Neural progenitor cell (in vitro differentiated cells): ENCODE measurements around the gene KTI12. TPM values are rescaled to one million over a fixed set of nuclear protein-coding genes. Genes with fewer than 3 reads are reported as not detected.

Experiments
- DNase-seq: peaks from one replicate; pipeline ENCODE4 v3.0.0-alpha.2; 2016; ENCODE audit warnings: low spot score
- H2AFZ ChIP-seq: fragments of 200-600 bp; sonication (generic); replicated peaks from 2 replicates; pipeline ENCODE4 v1.6.1; 2016; ENCODE audit warnings: antibody characterized with exemption
- H3F3A ChIP-seq: fragments of 200-600 bp; sonication (generic); 2 replicates; pipeline ENCODE4 v1.6.1; 2016; ENCODE audit warnings: antibody characterized with exemption, low read depth
- H3K27ac ChIP-seq: fragments of 200-600 bp; sonication (generic); 2 replicates; pipeline ENCODE4 v1.5.1; 2016; ENCODE audit warnings: mild to moderate bottlenecking
- H3K27me3 ChIP-seq: fragments of 200-600 bp; sonication (generic); 2 replicates; pipeline ENCODE4 v1.6.1; 2016; ENCODE audit warnings: mild to moderate bottlenecking, moderate library complexity
- H3K36me3 ChIP-seq: fragments of 200-600 bp; sonication (generic); 2 replicates; pipeline ENCODE4 v1.5.1; 2016
- H3K4me1 ChIP-seq: fragments of 200-600 bp; sonication (generic); 2 replicates; pipeline ENCODE4 v1.6.1; 2016; ENCODE audit warnings: mixed run types
- H3K4me2 ChIP-seq: fragments of 200-600 bp; sonication (generic); 2 replicates; pipeline ENCODE4 v1.6.1; 2016
- H3K4me3 ChIP-seq: fragments of 200-600 bp; sonication (generic); 2 replicates; pipeline ENCODE4 v1.5.1; 2016
- H3K79me2 ChIP-seq: fragments of 200-600 bp; sonication (generic); 2 replicates; pipeline ENCODE4 v1.6.1; 2016; ENCODE audit warnings: low read depth
- H3K9ac ChIP-seq: fragments of 200-600 bp; sonication (generic); 2 replicates; pipeline ENCODE4 v1.6.1; 2016
- H3K9me3 ChIP-seq: fragments of 200-600 bp; sonication (generic); 2 replicates; pipeline ENCODE4 v1.5.1; 2016; ENCODE audit warnings: low read depth
- H4K20me1 ChIP-seq: fragments of 200-600 bp; sonication (generic); 2 replicates; pipeline ENCODE4 v1.6.1; 2016; ENCODE audit warnings: low read depth
- H3K27ac Mint-ChIP-seq: 3 replicates; pipeline ENCODE4 v1.8.0; 2021; ENCODE audit warnings: mixed read lengths
- H3K27me3 Mint-ChIP-seq: 2 replicates; pipeline ENCODE4 v1.8.0; 2022; ENCODE audit warnings: low read depth, mild to moderate bottlenecking, inconsistent platforms, moderate library complexity, mixed read lengths; ENCODE audit not compliant: insufficient read depth
- H3K36me3 Mint-ChIP-seq: 3 replicates; pipeline ENCODE4 v1.8.0; 2021; ENCODE audit warnings: mixed read lengths
- H3K4me1 Mint-ChIP-seq: 3 replicates; pipeline ENCODE4 v1.8.0; 2021; ENCODE audit warnings: mixed read lengths
- H3K4me3 Mint-ChIP-seq: 3 replicates; pipeline ENCODE4 v1.8.0; 2021; ENCODE audit warnings: mild to moderate bottlenecking, moderate library complexity, mixed read lengths
- H3K9me3 Mint-ChIP-seq: 3 replicates; pipeline ENCODE4 v1.8.0; 2020; ENCODE audit warnings: mixed read lengths
- EZH2 ChIP-seq: fragments of 200-600 bp; sonication (generic); IDR thresholded peaks from 2 replicates; pipeline ENCODE4 v1.6.1; 2017; ENCODE audit warnings: antibody characterized with exemption, mild to moderate bottlenecking, moderate library complexity
- EZH2phosphoT487 ChIP-seq: fragments of 200-600 bp; sonication (generic); IDR thresholded peaks from 2 replicates; pipeline ENCODE4 v1.6.1; 2017; ENCODE audit warnings: antibody characterized with exemption
- total RNA-seq: library from RNA; depleted of rRNA; stranded (reverse); fragments of >200 nt; gene quantifications from 2 replicates; pipeline ENCODE4 v1.2.3, GENCODE V29; 2015; ENCODE audit warnings: low replicate concordance
- TF ChIP-seq, protein P1 (sequence below): fragments of 200-600 bp; sonication (generic); IDR thresholded peaks from 2 replicates; pipeline ENCODE4 v1.5.1; 2017; ENCODE audit warnings: antibody characterized with exemption, mild to moderate bottlenecking

KTI12 gene
- total RNA-seq, 1 donor from 2014 or later, result 3.5 TPM

GRCh38 chr1:52056937-52057231, 23.3 kb upstream of the KTI12 start:
- H3K27ac ChIP-seq, result no peak overlapping the region
- H3K36me3 ChIP-seq, result peaks cover 5% of the 10 kb centered on the region
- H3K36me3 Mint-ChIP-seq, result peaks cover 14% of the 10 kb centered on the region
- TF ChIP-seq, protein P1, sequence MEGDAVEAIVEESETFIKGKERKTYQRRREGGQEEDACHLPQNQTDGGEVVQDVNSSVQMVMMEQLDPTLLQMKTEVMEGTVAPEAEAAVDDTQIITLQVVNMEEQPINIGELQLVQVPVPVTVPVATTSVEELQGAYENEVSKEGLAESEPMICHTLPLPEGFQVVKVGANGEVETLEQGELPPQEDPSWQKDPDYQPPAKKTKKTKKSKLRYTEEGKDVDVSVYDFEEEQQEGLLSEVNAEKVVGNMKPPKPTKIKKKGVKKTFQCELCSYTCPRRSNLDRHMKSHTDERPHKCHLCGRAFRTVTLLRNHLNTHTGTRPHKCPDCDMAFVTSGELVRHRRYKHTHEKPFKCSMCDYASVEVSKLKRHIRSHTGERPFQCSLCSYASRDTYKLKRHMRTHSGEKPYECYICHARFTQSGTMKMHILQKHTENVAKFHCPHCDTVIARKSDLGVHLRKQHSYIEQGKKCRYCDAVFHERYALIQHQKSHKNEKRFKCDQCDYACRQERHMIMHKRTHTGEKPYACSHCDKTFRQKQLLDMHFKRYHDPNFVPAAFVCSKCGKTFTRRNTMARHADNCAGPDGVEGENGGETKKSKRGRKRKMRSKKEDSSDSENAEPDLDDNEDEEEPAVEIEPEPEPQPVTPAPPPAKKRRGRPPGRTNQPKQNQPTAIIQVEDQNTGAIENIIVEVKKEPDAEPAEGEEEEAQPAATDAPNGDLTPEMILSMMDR, result no peak
- TF ChIP-seq EZH2, result no peak
- no peaks in the 10 kb centered on the region for H3K27me3 ChIP-seq
- peak overlapping the region; percentile 94 for H3K27ac Mint-ChIP-seq
- H3K79me2 ChIP-seq, result peaks cover 93% of the 10 kb centered on the region
- H3K27me3 Mint-ChIP-seq, result peaks cover 2% of the 10 kb centered on the region
- peak overlapping the region; percentile 95 for H3K4me2 ChIP-seq
- H3K4me1 ChIP-seq, result peaks cover 20% of the 10 kb centered on the region
- peak overlapping the region; percentile 82 for H3K9ac ChIP-seq
- DNase-seq, result no peak
- H2AFZ ChIP-seq, result peak overlapping the region; percentile 89
- H3K4me1 Mint-ChIP-seq, result peaks cover 35% of the 10 kb centered on the region
- H3F3A ChIP-seq, result peaks cover 13% of the 10 kb centered on the region
- H3K9me3 Mint-ChIP-seq, result no peaks in the 10 kb centered on the region
- H4K20me1 ChIP-seq, result peaks cover 36% of the 10 kb centered on the region
- peak overlapping the region; percentile 86 for H3K4me3 ChIP-seq
- no peaks in the 10 kb centered on the region for H3K9me3 ChIP-seq
- H3K4me3 Mint-ChIP-seq, result peak overlapping the region; percentile 100

GRCh38 chr1:52056163-52056936, 22.7 kb upstream of the KTI12 start, which contains the start of gene BTF3L4:
Gene BTF3L4 (plus strand): TSS chr1:52056295. CDS start chr1:52059848, 3,553 bp downstream.
- Histone ChIP-seq H3K36me3 (peaks cover 5% of the 10 kb centered on the region), H3K27ac (peak within 1 kb of the TSS; percentile 87), H3K9me3 (no peaks in the 10 kb centered on the region), H3K4me3 (peak within 1 kb of the TSS; percentile 86), H3K4me2 (peak within 1 kb of the TSS; percentile 95), H3K79me2 (peaks cover 92% of the 10 kb centered on the region), H4K20me1 (peaks cover 36% of the 10 kb centered on the region), H3F3A (peaks cover 13% of the 10 kb centered on the region), H3K27me3 (no peaks in the 10 kb centered on the region), H2AFZ (peak within 1 kb of the TSS; percentile 89), H3K9ac (peak within 1 kb of the TSS; percentile 82), H3K4me1 (peaks cover 20% of the 10 kb centered on the region)
- Mint-ChIP-seq H3K36me3 (peaks cover 14% of the 10 kb centered on the region), H3K27me3 (peaks cover 2% of the 10 kb centered on the region), H3K27ac (peak within 1 kb of the TSS; percentile 99), H3K9me3 (no peaks in the 10 kb centered on the region), H3K4me3 (peak within 1 kb of the TSS; percentile 100), H3K4me1 (peaks cover 35% of the 10 kb centered on the region)
- no peak for TF ChIP-seq EZH2phosphoT487
- TF ChIP-seq, protein P1, result peak; percentile 26
- peak; percentile 98 for DNase-seq

DNA sequence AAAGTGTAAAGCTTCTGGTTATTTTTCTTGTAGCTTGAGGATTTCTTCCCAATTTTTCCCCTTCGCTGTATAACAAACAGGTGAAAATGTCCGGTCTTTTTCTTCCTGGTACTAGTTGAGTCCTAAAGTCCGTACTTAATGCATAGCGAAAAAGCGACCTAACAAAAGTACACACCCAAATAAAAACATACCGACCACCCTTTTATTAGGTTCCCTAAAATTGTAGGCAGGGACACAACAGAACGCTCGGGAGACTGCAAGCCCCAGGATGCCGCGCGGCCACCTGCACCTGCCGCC, 22.2 kb upstream of the KTI12 start:
- Histone ChIP-seq H2AFZ (peak overlapping the region; percentile 54), H3K79me2 (peaks cover 91% of the 10 kb centered on the region)

More for the DNA sequence above, 22.2 kb upstream of the KTI12 start:
- peaks cover 5% of the 10 kb centered on the region for H3K36me3 ChIP-seq
- no peak for DNase-seq
- peak overlapping the region; percentile 62 for H3K9ac ChIP-seq
- H3K4me1 ChIP-seq, result peaks cover 20% of the 10 kb centered on the region
- H3F3A ChIP-seq, result peaks cover 13% of the 10 kb centered on the region
- Mint-ChIP-seq H3K27ac (peak overlapping the region; percentile 99), H3K27me3 (peaks cover 2% of the 10 kb centered on the region), H3K4me1 (peaks cover 35% of the 10 kb centered on the region), H3K9me3 (no peaks in the 10 kb centered on the region), H3K4me3 (peak overlapping the region; percentile 100), H3K36me3 (peaks cover 12% of the 10 kb centered on the region)
- H3K27ac ChIP-seq, result peak overlapping the region; percentile 14
- H3K27me3 ChIP-seq, result no peaks in the 10 kb centered on the region
- H3K9me3 ChIP-seq, result no peaks in the 10 kb centered on the region
- H3K4me2 ChIP-seq, result peak overlapping the region; percentile 94
- peak overlapping the region; percentile 86 for H3K4me3 ChIP-seq
- peaks cover 36% of the 10 kb centered on the region for H4K20me1 ChIP-seq
- TF ChIP-seq, protein P1, result no peak
- TF ChIP-seq EZH2phosphoT487 (no peak), EZH2 (no peak)
